PFSK-1 (cell line): ENCODE results near the gene MYBL2.

Experiments
- FOXP2 ChIP-seq: optimal IDR thresholded peaks from 2 replicates; pipeline ENCODE3; 2011; ENCODE audit warnings: borderline replicate concordance, control low read depth, inconsistent platforms; ENCODE audit not compliant: insufficient read depth; ENCODE audit errors: extremely low read length, extremely low read depth
- POLR2AphosphoS5 ChIP-seq: IDR thresholded peaks from 2 replicates; pipeline ENCODE4 v1.6.1; 2012; ENCODE audit warnings: low read depth, mild to moderate bottlenecking, control low read depth, low read length, moderate library complexity
- REST ChIP-seq, 2 experiments: IDR thresholded peaks; 2 replicates each; pipeline versions ENCODE4 v1.6.1 to v1.8.0; 2011 to 2012; ENCODE audit warnings: low read depth in 2 of 2, low read length in 2 of 2, control low read depth in 1 of 2, inconsistent platforms in 1 of 2, mild to moderate bottlenecking in 1 of 2, moderate library complexity in 1 of 2; ENCODE audit not compliant: insufficient read depth in 1 of 2
- SIN3A ChIP-seq: IDR thresholded peaks from 2 replicates; pipeline ENCODE4 v1.6.1; 2012; ENCODE audit warnings: mild to moderate bottlenecking, low read length, moderate library complexity, borderline replicate concordance; ENCODE audit not compliant: insufficient read depth
- TAF1 ChIP-seq: IDR thresholded peaks from 2 replicates; pipeline ENCODE4 v1.6.1; 2012; ENCODE audit warnings: low read length, control low read depth, borderline replicate concordance; ENCODE audit not compliant: insufficient read depth

The MYBL2 gene

GRCh38 chr20:43694763-43695162 lies 27.8 kb downstream of the MYBL2 start:
- TF ChIP-seq TAF1 (no peak), POLR2AphosphoS5 (no peak), SIN3A (no peak), REST (IDR thresholded peaks at IDR 0.05; ENCODE audit: insufficient read depth in 1 of 2, low read depth in 2 of 2, low read length in 2 of 2) (no peak), FOXP2 (no peak)

GRCh38 chr20:43695571-43695970 lies 28.7 kb downstream of the MYBL2 start:
- TF ChIP-seq FOXP2 (no peak), REST (IDR thresholded peaks at IDR 0.05; ENCODE audit: insufficient read depth in 1 of 2, low read depth in 2 of 2, low read length in 2 of 2) (no peak), SIN3A (no peak), TAF1 (no peak), POLR2AphosphoS5 (no peak)

- TF ChIP-seq TAF1 (no peak), FOXP2 (no peak), REST (IDR thresholded peaks at IDR 0.05; ENCODE audit: insufficient read depth in 1 of 2, low read depth in 2 of 2, low read length in 2 of 2) (no peak), SIN3A (no peak), POLR2AphosphoS5 (no peak)
Observed at GRCh38 chr20:43699941-43700565, 33.1 kb downstream of the MYBL2 start.

- no peak for TF ChIP-seq POLR2AphosphoS5
- no peak for TF ChIP-seq REST (IDR thresholded peaks at IDR 0.05; ENCODE audit: insufficient read depth in 1 of 2, low read depth in 2 of 2, low read length in 2 of 2)
- no peak for TF ChIP-seq FOXP2
- no peak for TF ChIP-seq SIN3A
- no peak for TF ChIP-seq TAF1
Observed at GRCh38 chr20:43700627-43701026, 33.7 kb downstream of the MYBL2 start.

DNA sequence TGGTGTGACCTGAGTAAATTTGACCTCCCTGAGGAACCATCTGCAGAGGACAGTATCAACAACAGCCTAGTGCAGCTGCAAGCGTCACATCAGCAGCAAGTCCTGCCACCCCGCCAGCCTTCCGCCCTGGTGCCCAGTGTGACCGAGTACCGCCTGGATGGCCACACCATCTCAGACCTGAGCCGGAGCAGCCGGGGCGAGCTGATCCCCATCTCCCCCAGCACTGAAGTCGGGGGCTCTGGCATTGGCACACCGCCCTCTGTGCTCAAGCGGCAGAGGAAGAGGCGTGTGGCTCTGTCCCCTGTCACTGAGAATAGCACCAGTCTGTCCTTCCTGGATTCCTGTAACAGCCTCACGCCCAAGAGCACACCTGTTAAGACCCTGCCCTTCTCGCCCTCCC lies 35.6 kb downstream of the MYBL2 start:
- TF ChIP-seq SIN3A (no peak), POLR2AphosphoS5 (no peak), FOXP2 (no peak), REST (IDR thresholded peaks at IDR 0.05; ENCODE audit: insufficient read depth in 1 of 2, low read depth in 2 of 2, low read length in 2 of 2) (no peak)
